ENCODE data around the gene CCER1.
"Not testable (repeated sequence)": the region's sequence is repeated elsewhere in the genome, so short reads cannot be mapped to it uniquely, and the experiment has no call there.

Gene CCER1

GRCh38 chr12:90991952-90992465 lies 37.0 kb upstream of the CCER1 start:
- POLR2A ChIA-PET (ENCODE audit: low non-redundant PET) = no interaction called here
- DNase-seq (ENCODE audit: low spot score) = no peak
- H3K27ac ChIP-seq = no peak overlapping the region
- CTCF ChIA-PET = no interaction called here
- no peak for TF ChIP-seq CTCF (conservative IDR thresholded peaks at IDR 0.05; ENCODE audit: low read depth)

- no peak for TF ChIP-seq CTCF (conservative IDR thresholded peaks at IDR 0.05; ENCODE audit: low read depth)
- CTCF ChIA-PET = no interaction called here
These were observed 35.6 kb upstream of the CCER1 start for GRCh38 chr12:90990611-90991010.

GRCh38 chr12:90989686-90990111 lies 34.7 kb upstream of the CCER1 start:
- no peak overlapping the region for H3K27ac ChIP-seq
- ChIA-PET POLR2A (ENCODE audit: low non-redundant PET) (no interaction called here), CTCF (no interaction called here)
- no peak for TF ChIP-seq CTCF (conservative IDR thresholded peaks at IDR 0.05; ENCODE audit: low read depth)
- DNase-seq (ENCODE audit: low spot score) = no peak

More at GRCh38 chr12:90990611-90991010, 35.6 kb upstream of the CCER1 start:
- POLR2A ChIA-PET (ENCODE audit: low non-redundant PET) = no interaction called here
- no peak for DNase-seq (ENCODE audit: low spot score)
- no peak overlapping the region for H3K27ac ChIP-seq

GRCh38 chr12:90987520-90987919 lies 32.5 kb upstream of the CCER1 start:
- no peak for TF ChIP-seq CTCF (conservative IDR thresholded peaks at IDR 0.05; ENCODE audit: low read depth)
- H3K27ac ChIP-seq = no peak overlapping the region
- no peak for DNase-seq (ENCODE audit: low spot score)
- CTCF ChIA-PET = interaction anchor here (0.6 kb wide), 1 partner anchor 112 kb away, joined by 3 read pairs; no protein-coding TSS in a partner anchor
- POLR2A ChIA-PET (ENCODE audit: low non-redundant PET) = no interaction called here

GRCh38 chr12:90987101-90987500 lies 32.1 kb upstream of the CCER1 start:
- no peak for TF ChIP-seq CTCF (conservative IDR thresholded peaks at IDR 0.05; ENCODE audit: low read depth)
- ChIA-PET CTCF (interaction anchor here (0.6 kb wide), 1 partner anchor 112 kb away, joined by 3 read pairs; no protein-coding TSS in a partner anchor), POLR2A (ENCODE audit: low non-redundant PET) (no interaction called here)
- no peak overlapping the region for H3K27ac ChIP-seq
- no peak for DNase-seq (ENCODE audit: low spot score)

- POLR2A ChIA-PET (ENCODE audit: low non-redundant PET); H3K27ac ChIP-seq; DNase-seq (ENCODE audit: low spot score): not testable (repeated sequence)
- CTCF ChIA-PET = interaction anchor here (0.6 to 0.7 kb wide), 2 partner anchors 443 to 486 kb away, joined by 3 read pairs; no protein-coding TSS in a partner anchor
These were observed 30.4 kb upstream of the CCER1 start for GRCh38 chr12:90985331-90985730.

GRCh38 chr12:90984114-90984513 lies 29.1 kb upstream of the CCER1 start:
- DNase-seq (ENCODE audit: low spot score) = no peak
- no peak overlapping the region for H3K27ac ChIP-seq
- TF ChIP-seq CTCF (conservative IDR thresholded peaks at IDR 0.05; ENCODE audit: low read depth) = no peak
- ChIA-PET CTCF (no interaction called here), POLR2A (ENCODE audit: low non-redundant PET) (no interaction called here)

All from RWPE1 (cell line).